ENCODE data around the gene SH3D19. TPM values are rescaled to one million over a fixed set of nuclear protein-coding genes. Genes with fewer than 3 reads are reported as not detected.

The SH3D19 gene
- total RNA-seq, 1 donor from 2014 or later: 86.6 TPM

- DNase-seq (no peak), ATAC-seq (no peak)
- peaks cover 17% of the 10 kb centered on the region for H3K36me3 ChIP-seq
- peak overlapping the region; percentile 37 for H3K27ac ChIP-seq
- intact Hi-C loops (cut with DNase I): no loop called here
- no peak for TF ChIP-seq CTCF (IDR thresholded peaks at IDR 0.05)
- peaks cover 29% of the 10 kb centered on the region for H3K4me1 ChIP-seq
- no peaks in the 10 kb centered on the region for H3K27me3 ChIP-seq (ENCODE audit: low read depth)
- H3K9me3 ChIP-seq: no peaks in the 10 kb centered on the region
- H3K4me3 ChIP-seq: no peak overlapping the region
Observed at GRCh38 chr4:151175233-151175632, 150.2 kb downstream of the SH3D19 start.

- peak overlapping the region; percentile 37 for H3K27ac ChIP-seq
- peak in 1 of 2 donors; percentile 30 for ATAC-seq
- intact Hi-C loops (cut with DNase I): no loop called here
Observed at GRCh38 chr4:151174784-151175183, 150.6 kb downstream of the SH3D19 start.

GRCh38 chr4:151173871-151174270, 151.5 kb downstream of the SH3D19 start:
- Histone ChIP-seq H3K4me3 (no peak overlapping the region), H3K9me3 (no peaks in the 10 kb centered on the region), H3K36me3 (peaks cover 17% of the 10 kb centered on the region), H3K4me1 (peaks cover 36% of the 10 kb centered on the region), H3K27me3 (ENCODE audit: low read depth) (no peaks in the 10 kb centered on the region), H3K27ac (peak overlapping the region; percentile 32)
- intact Hi-C loops (cut with DNase I): no loop called here
- ATAC-seq: peak in 1 of 2 donors; percentile 59
- DNase-seq: no peak
- no peak for TF ChIP-seq CTCF (IDR thresholded peaks at IDR 0.05)

More at GRCh38 chr4:151174784-151175183, 150.6 kb downstream of the SH3D19 start:
- peaks cover 17% of the 10 kb centered on the region for H3K36me3 ChIP-seq
- H3K4me3 ChIP-seq: no peak overlapping the region
- no peaks in the 10 kb centered on the region for H3K27me3 ChIP-seq (ENCODE audit: low read depth)
- H3K9me3 ChIP-seq: no peaks in the 10 kb centered on the region
- no peak for TF ChIP-seq CTCF (IDR thresholded peaks at IDR 0.05)
- H3K4me1 ChIP-seq: peaks cover 32% of the 10 kb centered on the region
- DNase-seq: no peak

GRCh38 chr4:151169900-151170299, 155.5 kb downstream of the SH3D19 start:
- no peaks in the 10 kb centered on the region for H3K9me3 ChIP-seq
- DNase-seq (no peak), ATAC-seq (no peak)
- H3K4me1 ChIP-seq: peaks cover 43% of the 10 kb centered on the region
- H3K4me3 ChIP-seq: no peak overlapping the region
- H3K27me3 ChIP-seq (ENCODE audit: low read depth): no peaks in the 10 kb centered on the region
- TF ChIP-seq CTCF (IDR thresholded peaks at IDR 0.05): no peak
- peaks cover 11% of the 10 kb centered on the region for H3K36me3 ChIP-seq
- peak overlapping the region; percentile 12 for H3K27ac ChIP-seq
- intact Hi-C loops (cut with DNase I): no loop called here

- H3K36me3 ChIP-seq: peaks cover 10% of the 10 kb centered on the region
- peak; percentile 69 to 85 for ATAC-seq
- H3K4me3 ChIP-seq: no peak overlapping the region
- H3K9me3 ChIP-seq: no peaks in the 10 kb centered on the region
- no peaks in the 10 kb centered on the region for H3K27me3 ChIP-seq (ENCODE audit: low read depth)
- peak overlapping the region; percentile 19 for H3K27ac ChIP-seq
- no peak for DNase-seq
- no peak for TF ChIP-seq CTCF (IDR thresholded peaks at IDR 0.05)
- peaks cover 41% of the 10 kb centered on the region for H3K4me1 ChIP-seq
- intact Hi-C loops (cut with DNase I): no loop called here
Observed at GRCh38 chr4:151169223-151169622, 156.2 kb downstream of the SH3D19 start.

GRCh38 chr4:151167561-151167960, 157.8 kb downstream of the SH3D19 start:
- Histone ChIP-seq H3K27me3 (ENCODE audit: low read depth) (no peaks in the 10 kb centered on the region), H3K27ac (no peak overlapping the region), H3K36me3 (peaks cover 12% of the 10 kb centered on the region), H3K4me1 (peaks cover 30% of the 10 kb centered on the region), H3K9me3 (no peaks in the 10 kb centered on the region), H3K4me3 (no peak overlapping the region)
- DNase-seq: no peak
- no peak for ATAC-seq
- intact Hi-C loops (cut with DNase I): no loop called here
- no peak for TF ChIP-seq CTCF (IDR thresholded peaks at IDR 0.05)
